ENCODE results near the gene PROCA1. TPM values are rescaled to one million over a fixed set of nuclear protein-coding genes. Genes with fewer than 3 reads are reported as not detected.
A peak's percentile ranks its signal among the peaks of the same experiment; 100 is the strongest.

PROCA1 gene
- total RNA-seq, 1 donor from 2014 or later = 1.5 TPM

- peak overlapping the region; percentile 95 for H3K27ac ChIP-seq
- no peak for DNase-seq (ENCODE audit: extremely low spot score in 2 of 2)
- peaks cover 61% of the 10 kb centered on the region for H3K4me1 ChIP-seq
- peak overlapping the region; percentile 72 to 81 for H3K4me3 ChIP-seq
- peaks cover 0 to 16% of the 10 kb centered on the region in 2 donors for H3K36me3 ChIP-seq
- H3K27me3 ChIP-seq = no peaks in the 10 kb centered on the region
- TF ChIP-seq POLR2A (IDR thresholded peaks at IDR 0.05) (no peak), CTCF (IDR thresholded peaks at IDR 0.05) (no peak), POLR2AphosphoS5 (IDR thresholded peaks at IDR 0.05; ENCODE audit: insufficient read depth in 1 of 2, low read depth in 1 of 2) (no peak)
- intact Hi-C loops (cut with DNase I) = no loop called here
- no peaks in the 10 kb centered on the region for H3K9me3 ChIP-seq
Observed at GRCh38 chr17:28745786-28746411, 34.2 kb upstream of the PROCA1 start.

DNA sequence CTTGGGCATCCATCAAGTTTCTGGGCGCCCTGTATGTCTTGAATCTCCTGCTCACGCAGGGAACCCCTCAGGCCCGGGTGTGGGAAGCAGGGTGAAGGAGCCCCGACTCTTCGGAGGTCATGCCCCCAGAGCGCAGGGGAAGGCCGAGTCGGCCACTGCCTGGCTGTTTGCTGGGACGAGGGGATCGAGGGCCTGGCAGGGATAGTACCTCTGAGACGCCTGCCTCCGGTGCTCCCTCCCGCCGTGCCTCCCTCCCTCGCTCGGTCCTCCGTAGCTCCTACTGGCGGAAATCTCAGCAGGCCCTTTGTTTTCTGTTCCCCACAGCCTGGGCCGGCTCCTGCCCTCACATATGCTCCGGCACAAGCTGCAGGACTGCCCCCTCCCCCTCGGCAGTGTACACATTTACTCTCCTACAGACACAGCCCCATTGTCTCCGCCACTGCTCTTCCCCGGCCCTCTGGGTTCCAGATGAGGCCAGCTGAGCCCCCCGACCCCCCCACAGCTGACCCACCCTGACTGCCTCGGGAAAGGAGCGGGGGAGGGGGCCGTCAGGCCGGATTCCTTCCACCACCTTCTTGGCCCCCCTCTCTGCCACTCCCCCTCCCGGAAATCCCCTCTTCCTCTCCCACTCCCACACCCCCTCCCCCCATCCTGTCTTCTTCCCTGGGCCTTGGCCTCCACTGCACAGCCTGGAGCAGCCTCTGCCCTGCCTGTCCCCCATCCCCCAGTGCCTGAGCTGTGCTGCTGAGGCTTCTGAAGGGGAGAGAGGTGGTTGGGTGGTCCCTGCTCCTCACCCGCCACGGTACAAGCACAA is 33.5 kb upstream of the PROCA1 start:
- Histone ChIP-seq H3K27ac (peak overlapping the region; percentile 95), H3K4me3 (peak overlapping the region; percentile 72 to 81), H3K27me3 (no peaks in the 10 kb centered on the region), H3K36me3 (peaks cover 0 to 16% of the 10 kb centered on the region in 2 donors), H3K9me3 (no peaks in the 10 kb centered on the region), H3K4me1 (peaks cover 61% of the 10 kb centered on the region)
- no peak for DNase-seq (ENCODE audit: extremely low spot score in 2 of 2)
- intact Hi-C loops (cut with DNase I) = no loop called here
- no peak for TF ChIP-seq CTCF (IDR thresholded peaks at IDR 0.05)
- no peak for TF ChIP-seq POLR2A (IDR thresholded peaks at IDR 0.05)
- no peak for TF ChIP-seq POLR2AphosphoS5 (IDR thresholded peaks at IDR 0.05; ENCODE audit: insufficient read depth in 1 of 2, low read depth in 1 of 2)

- intact Hi-C loops (cut with DNase I) = no loop called here
- no peak for DNase-seq (ENCODE audit: extremely low spot score in 2 of 2)
- Histone ChIP-seq H3K27ac (peak overlapping the region; percentile 95), H3K36me3 (peaks cover 0 to 16% of the 10 kb centered on the region in 2 donors), H3K27me3 (no peaks in the 10 kb centered on the region), H3K4me1 (peaks cover 55% of the 10 kb centered on the region), H3K9me3 (no peaks in the 10 kb centered on the region), H3K4me3 (peak overlapping the region; percentile 72 to 81)
- TF ChIP-seq POLR2AphosphoS5 (IDR thresholded peaks at IDR 0.05; ENCODE audit: insufficient read depth in 1 of 2, low read depth in 1 of 2) = peak in 1 of 2 donors; percentile 64
- no peak for TF ChIP-seq POLR2A (IDR thresholded peaks at IDR 0.05)
- TF ChIP-seq CTCF (IDR thresholded peaks at IDR 0.05) = no peak
Observed at GRCh38 chr17:28744104-28744971, 32.6 kb upstream of the PROCA1 start.

GRCh38 chr17:28743243-28744103 is 31.8 kb upstream of the PROCA1 start, which contains the start of gene TRAF4:
Gene TRAF4 (plus strand): TSS chr17:28744011. CDS start chr17:28744113, 102 bp downstream.
- peak within 1 kb of the TSS; percentile 72 to 81 for H3K4me3 ChIP-seq
- DNase-seq (ENCODE audit: extremely low spot score in 2 of 2) = no peak
- H3K4me1 ChIP-seq = peaks cover 53% of the 10 kb centered on the region
- no peaks in the 10 kb centered on the region for H3K9me3 ChIP-seq
- TF ChIP-seq POLR2AphosphoS5 (IDR thresholded peaks at IDR 0.05; ENCODE audit: insufficient read depth in 1 of 2, low read depth in 1 of 2) (peak in 1 of 2 donors; percentile 63), CTCF (IDR thresholded peaks at IDR 0.05) (no peak), POLR2A (IDR thresholded peaks at IDR 0.05) (peak in 1 of 2 donors; percentile 98)
- H3K36me3 ChIP-seq = peaks cover 0 to 11% of the 10 kb centered on the region in 2 donors
- intact Hi-C loops (cut with DNase I) = no loop called here
- peak within 1 kb of the TSS; percentile 95 for H3K27ac ChIP-seq
- H3K27me3 ChIP-seq = no peaks in the 10 kb centered on the region

Data from vagina (tissue), 2 donors.